ENCODE data around the gene PLA1A.
A peak's percentile ranks its signal among the peaks of the same experiment; 100 is the strongest.

GRCh38 chr3:119659606-119660291 is 62.1 kb downstream of the PLA1A start:
- peak in 1 of 2 donors; percentile 32 for TF ChIP-seq POLR2A (IDR thresholded peaks at IDR 0.05)
- TF ChIP-seq, protein P1, sequence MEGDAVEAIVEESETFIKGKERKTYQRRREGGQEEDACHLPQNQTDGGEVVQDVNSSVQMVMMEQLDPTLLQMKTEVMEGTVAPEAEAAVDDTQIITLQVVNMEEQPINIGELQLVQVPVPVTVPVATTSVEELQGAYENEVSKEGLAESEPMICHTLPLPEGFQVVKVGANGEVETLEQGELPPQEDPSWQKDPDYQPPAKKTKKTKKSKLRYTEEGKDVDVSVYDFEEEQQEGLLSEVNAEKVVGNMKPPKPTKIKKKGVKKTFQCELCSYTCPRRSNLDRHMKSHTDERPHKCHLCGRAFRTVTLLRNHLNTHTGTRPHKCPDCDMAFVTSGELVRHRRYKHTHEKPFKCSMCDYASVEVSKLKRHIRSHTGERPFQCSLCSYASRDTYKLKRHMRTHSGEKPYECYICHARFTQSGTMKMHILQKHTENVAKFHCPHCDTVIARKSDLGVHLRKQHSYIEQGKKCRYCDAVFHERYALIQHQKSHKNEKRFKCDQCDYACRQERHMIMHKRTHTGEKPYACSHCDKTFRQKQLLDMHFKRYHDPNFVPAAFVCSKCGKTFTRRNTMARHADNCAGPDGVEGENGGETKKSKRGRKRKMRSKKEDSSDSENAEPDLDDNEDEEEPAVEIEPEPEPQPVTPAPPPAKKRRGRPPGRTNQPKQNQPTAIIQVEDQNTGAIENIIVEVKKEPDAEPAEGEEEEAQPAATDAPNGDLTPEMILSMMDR (IDR thresholded peaks at IDR 0.05 in 4 of 5, conservative IDR thresholded peaks at IDR 0.05 in 1 of 5), result no peak

Measured in gastrocnemius medialis (tissue), 4 donors.